HepG2 (cell line): ENCODE data around the gene ACRBP. TPM values are rescaled to one million over a fixed set of nuclear protein-coding genes. Genes with fewer than 3 reads are reported as not detected.

Experiments
- AHR ChIP-seq: IDR thresholded peaks from 2 replicates; pipeline ENCODE4 v1.6.1; 2018; ENCODE audit warnings: missing genetic modification reagents, missing compliant biosample characterization
- ASH2L ChIP-seq: fragments of 300-600, 200-600 bp; sonication (generic); IDR thresholded peaks from 2 replicates; pipeline ENCODE4 v1.7.0; 2017; ENCODE audit warnings: low read depth, mild to moderate bottlenecking, moderate library complexity, mixed read lengths, low read length; ENCODE audit not compliant: insufficient read length
- ATF1 ChIP-seq: IDR thresholded peaks from 2 replicates; pipeline ENCODE4 v1.6.1; 2016; ENCODE audit warnings: mild to moderate bottlenecking, control low read depth
- BCL6 ChIP-seq: IDR thresholded peaks from 2 replicates; pipeline ENCODE4 v1.6.1; 2016; ENCODE audit warnings: missing genetic modification reagents, missing compliant biosample characterization
- CBX5 ChIP-seq: sonication (generic); formaldehyde crosslinking; IDR thresholded peaks from 2 replicates; pipeline ENCODE4 v1.4.0; 2020; ENCODE audit warnings: missing genetic modification reagents, borderline replicate concordance
- CENPX ChIP-seq: sonication (generic); formaldehyde crosslinking; IDR thresholded peaks from 2 replicates; pipeline ENCODE4 v1.9.0; 2021; ENCODE audit warnings: mild to moderate bottlenecking, missing genetic modification reagents, moderate library complexity
- HIVEP1 ChIP-seq: sonication (generic); formaldehyde crosslinking; IDR thresholded peaks from 2 replicates; pipeline ENCODE4 v1.4.0; 2020; ENCODE audit warnings: mild to moderate bottlenecking, missing genetic modification reagents
- HNF4A ChIP-seq: sonication (generic); formaldehyde crosslinking; IDR thresholded peaks from 2 replicates; pipeline ENCODE4 v1.4.0; 2020; ENCODE audit warnings: missing genetic modification reagents
- JUN ChIP-seq: sonication (generic); formaldehyde crosslinking; IDR thresholded peaks from 2 replicates; pipeline ENCODE4 v1.4.0; 2020; ENCODE audit warnings: mild to moderate bottlenecking, missing genetic modification reagents
- MXD4 ChIP-seq: IDR thresholded peaks from 2 replicates; pipeline ENCODE4 v1.6.1; 2016; ENCODE audit warnings: mild to moderate bottlenecking, missing biosample characterization, missing genetic modification reagents
- NFKBIZ ChIP-seq: IDR thresholded peaks from 2 replicates; pipeline ENCODE4 v1.6.1; 2018; ENCODE audit warnings: missing genetic modification reagents, missing compliant biosample characterization
- NFRKB ChIP-seq: fragments of 450-650 bp; IDR thresholded peaks from 2 replicates; pipeline ENCODE4 v1.6.1; 2017
- PITX1 ChIP-seq: sonication (generic); formaldehyde crosslinking; IDR thresholded peaks from 2 replicates; pipeline ENCODE4 v1.5.1; 2020; ENCODE audit warnings: mild to moderate bottlenecking, missing genetic modification reagents
- POGK ChIP-seq: sonication (generic); formaldehyde crosslinking; conservative IDR thresholded peaks from 2 replicates; pipeline ENCODE4 v1.8.0; 2022; ENCODE audit warnings: mild to moderate bottlenecking, moderate library complexity, missing genetic modification reagents
- PPARG ChIP-seq: conservative IDR thresholded peaks from 2 replicates; pipeline ENCODE4 v1.6.1; 2016; ENCODE audit warnings: missing biosample characterization, missing genetic modification reagents
- U2AF1 ChIP-seq: fragments of 200-400 bp; formaldehyde crosslinking; optimal IDR thresholded peaks from 2 replicates; pipeline ENCODE3; 2017; ENCODE audit warnings: mild to moderate bottlenecking, low read depth, low read length
- YY1 ChIP-seq: IDR thresholded peaks from 2 replicates; pipeline ENCODE4 v1.6.1; 2011; ENCODE audit warnings: low read length, low read depth, moderate library complexity, mild to moderate bottlenecking; ENCODE audit not compliant: insufficient read depth, insufficient replicate concordance
- ZNF205 ChIP-seq: IDR thresholded peaks from 2 replicates; pipeline ENCODE4 v1.6.1; 2018; ENCODE audit warnings: missing biosample characterization, missing genetic modification reagents
- ZNF235 ChIP-seq: sonication (generic); formaldehyde crosslinking; IDR thresholded peaks from 2 replicates; pipeline ENCODE4 v1.8.1; 2023; ENCODE audit warnings: mild to moderate bottlenecking, missing genetic modification reagents, borderline replicate concordance
- ZNF468 ChIP-seq: sonication (generic); formaldehyde crosslinking; IDR thresholded peaks from 2 replicates; pipeline ENCODE4 v1.8.0; 2022; ENCODE audit warnings: mild to moderate bottlenecking, moderate library complexity, missing genetic modification reagents
- ZNF543 ChIP-seq: sonication (generic); formaldehyde crosslinking; IDR thresholded peaks from 2 replicates; pipeline ENCODE4 v1.4.0; 2020; ENCODE audit warnings: mild to moderate bottlenecking, missing genetic modification reagents
- ZNF549 ChIP-seq: sonication (generic); formaldehyde crosslinking; IDR thresholded peaks from 2 replicates; pipeline ENCODE4 v1.5.0; 2020; ENCODE audit warnings: missing genetic modification reagents
- ZNF607 ChIP-seq: sonication (generic); formaldehyde crosslinking; IDR thresholded peaks from 2 replicates; pipeline ENCODE4 v1.5.1; 2020; ENCODE audit warnings: missing genetic modification reagents, mild to moderate bottlenecking, borderline replicate concordance
- ZNF879 ChIP-seq: sonication (generic); formaldehyde crosslinking; IDR thresholded peaks from 2 replicates; pipeline ENCODE4 v1.8.1; 2023; ENCODE audit warnings: missing genetic modification reagents
- ZNF883 ChIP-seq: sonication (generic); formaldehyde crosslinking; IDR thresholded peaks from 2 replicates; pipeline ENCODE4 v1.5.1; 2020; ENCODE audit warnings: mild to moderate bottlenecking, missing genetic modification reagents; ENCODE audit errors: not compliant biosample characterization
- polyA plus RNA-seq, 8 experiments: library from polyadenylated mRNA; depleted of rRNA in 3 of 8; stranded (reverse) in 7 of 8; unstranded in 1 of 8; fragments of >200 nt; fragmentation: Illumina TruSeq in 4 of 8; extraction: Trizol in 4 of 8; gene quantifications; 2 replicates each; pipeline versions ENCODE4 v1.2.1 to v1.2.3, GENCODE V29; 2011 to 2016; ENCODE audit warnings: low read depth in 4 of 8, missing spikeins in 1 of 8, mixed read lengths in 1 of 8; ENCODE audit not compliant: insufficient read depth in 1 of 8
- total RNA-seq, 5 experiments: library from RNA; depleted of rRNA; stranded (reverse); fragments of >200 nt; fragmentation: Illumina TruSeq; extraction: Trizol; gene quantifications; 2 replicates each; pipeline ENCODE4 v1.2.3, GENCODE V29; 2016; ENCODE audit warnings: low read depth in 1 of 5
- TF ChIP-seq, protein P1 (sequence below): sonication (generic); formaldehyde crosslinking; IDR thresholded peaks from 2 replicates; pipeline ENCODE4 v1.4.0; 2020; ENCODE audit warnings: mild to moderate bottlenecking, missing genetic modification reagents
- TF ChIP-seq, protein P2 (sequence below): sonication (generic); formaldehyde crosslinking; IDR thresholded peaks from 2 replicates; pipeline ENCODE4 v1.4.0; 2020; ENCODE audit warnings: missing genetic modification reagents, low read depth, mild to moderate bottlenecking, borderline replicate concordance
- TF ChIP-seq, protein P3 (sequence below): sonication (generic); formaldehyde crosslinking; IDR thresholded peaks from 2 replicates; pipeline ENCODE4 v1.8.0; 2023; ENCODE audit warnings: mild to moderate bottlenecking, missing genetic modification reagents

Gene ACRBP
- total and polyA plus RNA-seq, 2 of the 13 experiments (the other 11 are each of a cell fraction or from before 2014, with no cell fraction given), result 0.46 TPM; not detected in 1

GRCh38 chr12:6662906-6663742, 15.9 kb upstream of the ACRBP start, which contains the start of gene ING4 (continued):
- TF ChIP-seq PPARG (CRISPR knock-in tag) (no peak), NFRKB (peak; percentile 51; the same call in 1 of the 2 replicates), CBX5 (CRISPR knock-in tag) (no peak; the same call in 1 of the 2 replicates), YY1 (peak; percentile 96), ZNF468 (no peak), ATF1 (peak; percentile 99), JUN (CRISPR knock-in tag) (0 out of 2 replicates have a peak, but pooled peaks have one; percentile 26), ASH2L (peak; percentile 88), PITX1 (CRISPR knock-in tag) (peak; percentile 48; the same call in 1 of the 2 replicates), ZNF879 (CRISPR knock-in tag) (no peak), ZNF607 (CRISPR knock-in tag) (peak; percentile 73; the same call in 1 of the 2 replicates), CENPX (no peak), BCL6 (CRISPR knock-in tag) (no peak), HNF4A (peak; percentile 25; the same call in 1 of the 2 replicates), ZNF235 (CRISPR knock-in tag) (no peak), MXD4 (CRISPR knock-in tag) (peak; percentile 24; the same call in 1 of the 2 replicates), AHR (CRISPR knock-in tag) (no peak; the same call in 1 of the 2 replicates), HIVEP1 (CRISPR knock-in tag) (no peak), ZNF883 (peak; percentile 34), ZNF543 (CRISPR knock-in tag) (no peak), ZNF205 (no peak), U2AF1 (no peak), NFKBIZ (CRISPR knock-in tag) (no peak; the same call in 1 of the 2 replicates), POGK (peak; percentile 31; the same call in 1 of the 2 replicates), ZNF549 (CRISPR knock-in tag) (no peak)
- TF ChIP-seq, protein P1, sequence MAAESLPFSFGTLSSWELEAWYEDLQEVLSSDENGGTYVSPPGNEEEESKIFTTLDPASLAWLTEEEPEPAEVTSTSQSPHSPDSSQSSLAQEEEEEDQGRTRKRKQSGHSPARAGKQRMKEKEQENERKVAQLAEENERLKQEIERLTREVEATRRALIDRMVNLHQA (CRISPR knock-in tag), result no peak
- TF ChIP-seq, protein P2, sequence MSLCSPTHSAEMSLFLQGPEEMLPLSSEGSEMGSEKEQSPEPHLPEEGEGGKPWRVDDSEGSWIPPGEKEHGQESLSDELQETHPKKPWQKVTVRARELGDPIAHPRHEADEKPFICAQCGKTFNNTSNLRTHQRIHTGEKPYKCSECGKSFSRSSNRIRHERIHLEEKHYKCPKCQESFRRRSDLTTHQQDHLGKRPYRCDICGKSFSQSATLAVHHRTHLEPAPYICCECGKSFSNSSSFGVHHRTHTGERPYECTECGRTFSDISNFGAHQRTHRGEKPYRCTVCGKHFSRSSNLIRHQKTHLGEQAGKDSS (CRISPR knock-in tag), result no peak
- TF ChIP-seq, protein P3, sequence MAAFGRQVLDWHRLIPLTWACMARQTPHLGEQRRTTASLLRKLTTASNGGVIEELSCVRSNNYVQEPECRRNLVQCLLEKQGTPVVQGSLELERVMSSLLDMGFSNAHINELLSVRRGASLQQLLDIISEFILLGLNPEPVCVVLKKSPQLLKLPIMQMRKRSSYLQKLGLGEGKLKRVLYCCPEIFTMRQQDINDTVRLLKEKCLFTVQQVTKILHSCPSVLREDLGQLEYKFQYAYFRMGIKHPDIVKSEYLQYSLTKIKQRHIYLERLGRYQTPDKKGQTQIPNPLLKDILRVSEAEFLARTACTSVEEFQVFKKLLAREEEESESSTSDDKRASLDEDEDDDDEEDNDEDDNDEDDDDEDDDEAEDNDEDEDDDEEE (CRISPR knock-in tag), result no peak
